HEK293T (cell line): ENCODE measurements around the gene VPS50.

Experiments used
- CTCF ChIA-PET: fragments of 350-600 bp; formaldehyde crosslinking; extraction: SDS; loops from one replicate; lab custom pipeline; 2021; ENCODE audit warnings: antibody characterized with exemption, inconsistent platforms; lab: Yijun Ruan, JAX
- POLR2A ChIA-PET: fragments of 350-600 bp; formaldehyde crosslinking; extraction: SDS; loops from one replicate; lab custom pipeline; 2020; ENCODE audit warnings: antibody characterized with exemption, inconsistent platforms; lab: Yijun Ruan, JAX
- DNase-seq: peaks from one replicate; pipeline ENCODE4 v3.0.0; 2012; ENCODE audit warnings: mixed read lengths; ENCODE audit errors: extremely low spot score
- ARNT ChIP-seq: fragments of 450-650 bp; IDR thresholded peaks from 2 replicates; pipeline ENCODE4 v1.6.1; 2017; ENCODE audit warnings: mild to moderate bottlenecking
- BHLHE40 ChIP-seq: fragments of 450-650 bp; IDR thresholded peaks from 2 replicates; pipeline ENCODE4 v1.6.1; 2016; ENCODE audit warnings: mild to moderate bottlenecking, moderate library complexity, borderline replicate concordance
- CTBP1 ChIP-seq: fragments of 450-650 bp; IDR thresholded peaks from 2 replicates; pipeline ENCODE4 v1.6.1; 2016; ENCODE audit warnings: borderline replicate concordance
- ELF4 ChIP-seq: fragments of 450-650 bp; IDR thresholded peaks from 2 replicates; pipeline ENCODE4 v1.6.1; 2017; ENCODE audit warnings: antibody characterized with exemption
- FOXA1 ChIP-seq: fragments of 450-650 bp; IDR thresholded peaks from 2 replicates; pipeline ENCODE4 v1.6.1; 2016; ENCODE audit warnings: mild to moderate bottlenecking
- FOXK2 ChIP-seq: fragments of 450-650 bp; IDR thresholded peaks from 2 replicates; pipeline ENCODE4 v1.6.1; 2016; ENCODE audit warnings: mild to moderate bottlenecking
- FOXM1 ChIP-seq: fragments of 450-650 bp; IDR thresholded peaks from 2 replicates; pipeline ENCODE4 v1.6.1; 2017; ENCODE audit warnings: mild to moderate bottlenecking, borderline replicate concordance
- HDGF ChIP-seq: fragments of 450-650 bp; IDR thresholded peaks from 2 replicates; pipeline ENCODE4 v1.6.1; 2017; ENCODE audit warnings: antibody characterized with exemption, borderline replicate concordance
- L3MBTL2 ChIP-seq: fragments of 450-650 bp; conservative IDR thresholded peaks from 2 replicates; pipeline ENCODE4 v1.6.1; 2016; ENCODE audit warnings: mild to moderate bottlenecking
- LEF1 ChIP-seq: fragments of 450-650 bp; IDR thresholded peaks from 2 replicates; pipeline ENCODE4 v1.6.1; 2017; ENCODE audit warnings: mild to moderate bottlenecking, borderline replicate concordance
- NFRKB ChIP-seq: fragments of 450-650 bp; IDR thresholded peaks from 2 replicates; pipeline ENCODE4 v1.6.1; 2016; ENCODE audit warnings: mild to moderate bottlenecking, moderate library complexity
- PKNOX1 ChIP-seq: fragments of 450-650 bp; IDR thresholded peaks from 2 replicates; pipeline ENCODE4 v1.6.1; 2016
- SP1 ChIP-seq: fragments of 450-650 bp; IDR thresholded peaks from 2 replicates; pipeline ENCODE4 v1.6.1; 2017
- SUZ12 ChIP-seq: fragments of 450-650 bp; IDR thresholded peaks from 2 replicates; pipeline ENCODE4 v1.6.1; 2016; ENCODE audit warnings: mild to moderate bottlenecking
- TARDBP ChIP-seq: fragments of 450-650 bp; IDR thresholded peaks from 2 replicates; pipeline ENCODE4 v1.6.1; 2016
- ZNF384 ChIP-seq: fragments of 450-650 bp; IDR thresholded peaks from 2 replicates; pipeline ENCODE4 v1.6.1; 2016

The VPS50 gene

GRCh38 chr7:93249491-93250148 is 17.5 kb downstream of the VPS50 start:
- no peak for DNase-seq
- ChIA-PET POLR2A (no interaction called here), CTCF (no interaction called here)

GRCh38 chr7:93258661-93259060 is 26.5 kb downstream of the VPS50 start:
- ChIA-PET CTCF (no interaction called here), POLR2A (no interaction called here)
- DNase-seq = no peak
- TF ChIP-seq CTBP1 = no peak
- no peak for TF ChIP-seq HDGF
- TF ChIP-seq FOXK2 = no peak
- no peak for TF ChIP-seq TARDBP
- no peak for TF ChIP-seq BHLHE40
- no peak for TF ChIP-seq ZNF384
- no peak for TF ChIP-seq SP1
- TF ChIP-seq LEF1 = no peak
- no peak for TF ChIP-seq L3MBTL2
- no peak for TF ChIP-seq ELF4

More at GRCh38 chr7:93249491-93250148, 17.5 kb downstream of the VPS50 start:
- no peak for TF ChIP-seq NFRKB
- TF ChIP-seq ZNF384 = no peak
- no peak for TF ChIP-seq TARDBP
- TF ChIP-seq L3MBTL2 = no peak
- no peak for TF ChIP-seq FOXM1
- TF ChIP-seq LEF1 = no peak
- no peak for TF ChIP-seq FOXA1
- TF ChIP-seq SP1 = no peak
- TF ChIP-seq ARNT = no peak
- TF ChIP-seq PKNOX1 = no peak
- no peak for TF ChIP-seq BHLHE40
- no peak for TF ChIP-seq FOXK2
- no peak for TF ChIP-seq HDGF
- TF ChIP-seq ELF4 = no peak
- no peak for TF ChIP-seq SUZ12

- TF ChIP-seq LEF1 (no peak), SUZ12 (no peak), PKNOX1 (no peak)
- CTCF ChIA-PET = no interaction called here
- DNase-seq = no peak
- POLR2A ChIA-PET = no interaction called here
Observed at GRCh38 chr7:93262535-93262934, 30.4 kb downstream of the VPS50 start.

- POLR2A ChIA-PET = no interaction called here
- CTCF ChIA-PET = interaction anchor here (0.8 kb wide), 1 partner anchor 14 kb away, joined by 3 read pairs; no protein-coding TSS in a partner anchor
- TF ChIP-seq NFRKB (no peak), LEF1 (no peak), HDGF (no peak), BHLHE40 (no peak), ELF4 (no peak), SP1 (no peak), L3MBTL2 (no peak), FOXA1 (no peak), ARNT (no peak), FOXK2 (no peak), FOXM1 (no peak), SUZ12 (no peak), PKNOX1 (no peak), TARDBP (no peak), ZNF384 (no peak), CTBP1 (no peak)
Observed at GRCh38 chr7:93265220-93265619, 33.1 kb downstream of the VPS50 start.

GRCh38 chr7:93279541-93279940 is 47.4 kb downstream of the VPS50 start:
- TF ChIP-seq NFRKB (no peak), FOXM1 (no peak), ELF4 (no peak), SUZ12 (no peak), SP1 (no peak), PKNOX1 (no peak), ARNT (no peak), CTBP1 (no peak), FOXK2 (no peak), FOXA1 (no peak)
- POLR2A ChIA-PET = no interaction called here
- no peak for DNase-seq
- CTCF ChIA-PET = no interaction called here

More at GRCh38 chr7:93265220-93265619, 33.1 kb downstream of the VPS50 start:
- DNase-seq = no peak

- DNase-seq = no peak
- ChIA-PET CTCF (no interaction called here), POLR2A (no interaction called here)
- TF ChIP-seq CTBP1 (no peak), FOXA1 (no peak), FOXM1 (no peak), SUZ12 (no peak), ARNT (no peak), TARDBP (no peak), BHLHE40 (no peak), ELF4 (no peak), NFRKB (no peak), FOXK2 (no peak), ZNF384 (no peak), L3MBTL2 (no peak), HDGF (no peak), SP1 (no peak), PKNOX1 (no peak), LEF1 (no peak)
Observed at GRCh38 chr7:93284908-93285307, 52.7 kb downstream of the VPS50 start.
